Body of pancreas (tissue), 4 donors: ENCODE measurements around the gene LPAR2. TPM values are rescaled to one million over a fixed set of nuclear protein-coding genes. Genes with fewer than 3 reads are reported as not detected.

ENCODE experiments used
- ATAC-seq: fragments of 150-250 bp; one replicate; pipeline ENCODE4 v1.9.1; 2016
- DNase-seq, 4 donors: peaks; one replicate each; pipeline ENCODE4 v3.0.0-alpha.2; 2019
- H3K27ac ChIP-seq, 4 donors: fragments of 200-600 bp; sonication (generic); 1 replicate in 3 of 4; 2 replicates in 1 of 4; pipeline versions ENCODE4 v1.5.1 to v1.6.1; 2016 to 2019; ENCODE audit warnings: mild to moderate bottlenecking in 1 of 4, mixed read lengths in 1 of 4, moderate library complexity in 1 of 4
- H3K27me3 ChIP-seq, 2 donors: fragments of 200-600 bp; sonication (generic); one replicate each; pipeline ENCODE4 v1.6.0; 2016; ENCODE audit warnings: mild to moderate bottlenecking in 1 of 2
- H3K36me3 ChIP-seq, 2 donors: fragments of 200-600 bp; sonication (generic); replicated peaks in 1 of 2; 2 replicates each; pipeline ENCODE4 v1.5.1; 2016; ENCODE audit warnings: low read depth in 2 of 2; ENCODE audit not compliant: insufficient read depth in 1 of 2
- H3K4me1 ChIP-seq: fragments of 200-600 bp; sonication (generic); one replicate; pipeline ENCODE4 v1.6.0; 2016
- H3K4me3 ChIP-seq, 2 donors: fragments of 200-600 bp; sonication (generic); 1 replicate in 1 of 2; 2 replicates in 1 of 2; pipeline ENCODE4 v1.5.1; 2016 to 2019
- H3K9me3 ChIP-seq, 3 donors: fragments of 200-600 bp; sonication (generic); 1 replicate in 2 of 3; 2 replicates in 1 of 3; pipeline ENCODE4 v1.5.1; 2016
- CTCF ChIP-seq, 7 experiments: fragments of 450-650 bp in 4 of 7; fragments of 200-600 bp in 3 of 7; sonication (generic) in 3 of 7; IDR thresholded peaks; one replicate each; pipeline ENCODE4 v1.5.1; 2016 to 2019; ENCODE audit warnings: antibody characterized with exemption in 7 of 7
- POLR2A ChIP-seq, 3 donors: fragments of 450-650 bp; IDR thresholded peaks; one replicate each; pipeline ENCODE4 v1.6.1; 2016; ENCODE audit warnings: antibody characterized with exemption in 3 of 3, mild to moderate bottlenecking in 2 of 3
- WGBS, 2 donors: methylation state at CpG; one replicate each; pipeline ENCODE4 v1.1.5; 2017; 5-methylcytosine and 5-hydroxymethylcytosine counted together
- intact Hi-C: fragments of 100-400 bp; cut with DNase I; formaldehyde crosslinking; loops from one replicate; pipeline ENCODE4 v1.15.1; 2023
- total RNA-seq, 2 donors: library from RNA; depleted of rRNA; stranded (reverse); fragments of >200 nt; gene quantifications; one replicate each; pipeline ENCODE4 v1.1.0, GENCODE V29; 2016

LPAR2 gene
- total RNA-seq, 2 donors from 2014 or later, result 14.3 to 20.8 TPM

GRCh38 chr19:19631346-19631745 is 3.3 kb upstream of the LPAR2 start:
- Histone ChIP-seq H3K4me3 (no peak overlapping the region), H3K27ac (no peak overlapping the region), H3K27me3 (no peaks in the 10 kb centered on the region), H3K36me3 (no peaks in the 10 kb centered on the region), H3K4me1 (peaks cover 19% of the 10 kb centered on the region), H3K9me3 (no peaks in the 10 kb centered on the region)
- WGBS, 2 donors, result 70 to 78% methylated on average over 3 to 7 of the region's 7 CpGs
- TF ChIP-seq POLR2A (IDR thresholded peaks at IDR 0.05), result no peak
- no peak for TF ChIP-seq CTCF (IDR thresholded peaks at IDR 0.05)
- intact Hi-C loops, result no loop called here
- no peak for DNase-seq
- ATAC-seq, result no peak

GRCh38 chr19:19630426-19630825 is 2.4 kb upstream of the LPAR2 start:
- no peak for ATAC-seq
- intact Hi-C loops, result no loop called here
- TF ChIP-seq POLR2A (IDR thresholded peaks at IDR 0.05) (no peak), CTCF (IDR thresholded peaks at IDR 0.05) (no peak)
- Histone ChIP-seq H3K9me3 (no peaks in the 10 kb centered on the region), H3K27me3 (no peaks in the 10 kb centered on the region), H3K36me3 (no peaks in the 10 kb centered on the region), H3K4me3 (no peak overlapping the region), H3K27ac (no peak overlapping the region), H3K4me1 (peaks cover 19% of the 10 kb centered on the region)
- 100% methylated on average over 1 to 2 of the region's 2 CpGs for WGBS, 2 donors
- no peak for DNase-seq

- ATAC-seq (no peak), DNase-seq (no peak)
- 99% methylated on average over 11 of the region's 11 CpGs; no CpG with 5 or more reads in 1 of the 2 donors for WGBS, 2 donors
- Histone ChIP-seq H3K27ac (no peak overlapping the region), H3K4me3 (no peak overlapping the region), H3K9me3 (no peaks in the 10 kb centered on the region), H3K4me1 (peaks cover 19% of the 10 kb centered on the region), H3K36me3 (no peaks in the 10 kb centered on the region), H3K27me3 (no peaks in the 10 kb centered on the region)
- intact Hi-C loops, result no loop called here
- TF ChIP-seq CTCF (IDR thresholded peaks at IDR 0.05), result no peak
- TF ChIP-seq POLR2A (IDR thresholded peaks at IDR 0.05), result no peak
These were observed 2.0 kb upstream of the LPAR2 start for GRCh38 chr19:19630062-19630414.

GRCh38 chr19:19628501-19629134 is 598 bp upstream of the LPAR2 start:
- peak overlapping the region; percentile 84 to 93 (median 90) for H3K27ac ChIP-seq
- peak overlapping the region; percentile 44 to 63 for H3K4me3 ChIP-seq
- 1 to 7% methylated on average over 26 to 50 of the region's 51 CpGs for WGBS, 2 donors
- ATAC-seq (peak; percentile 77), DNase-seq (peak; percentile 73 to 86 (median 83))
- H3K27me3 ChIP-seq, result no peaks in the 10 kb centered on the region
- no peaks in the 10 kb centered on the region for H3K36me3 ChIP-seq
- intact Hi-C loops, result no loop called here
- H3K4me1 ChIP-seq, result peaks cover 19% of the 10 kb centered on the region
- H3K9me3 ChIP-seq, result no peaks in the 10 kb centered on the region
- TF ChIP-seq POLR2A (IDR thresholded peaks at IDR 0.05) (peak; percentile 68 to 83 (median 78)), CTCF (IDR thresholded peaks at IDR 0.05) (no peak)
